HUDEP-2 (cell line): ENCODE measurements around the gene DLL4.

Source experiments
- DNase-seq, 76 experiments: peaks; one replicate each; lab custom pipeline; 2025; ENCODE audit not compliant: unreplicated experiment in 76 of 76; lab: John Stamatoyannopoulos, UW

Gene DLL4

DNA sequence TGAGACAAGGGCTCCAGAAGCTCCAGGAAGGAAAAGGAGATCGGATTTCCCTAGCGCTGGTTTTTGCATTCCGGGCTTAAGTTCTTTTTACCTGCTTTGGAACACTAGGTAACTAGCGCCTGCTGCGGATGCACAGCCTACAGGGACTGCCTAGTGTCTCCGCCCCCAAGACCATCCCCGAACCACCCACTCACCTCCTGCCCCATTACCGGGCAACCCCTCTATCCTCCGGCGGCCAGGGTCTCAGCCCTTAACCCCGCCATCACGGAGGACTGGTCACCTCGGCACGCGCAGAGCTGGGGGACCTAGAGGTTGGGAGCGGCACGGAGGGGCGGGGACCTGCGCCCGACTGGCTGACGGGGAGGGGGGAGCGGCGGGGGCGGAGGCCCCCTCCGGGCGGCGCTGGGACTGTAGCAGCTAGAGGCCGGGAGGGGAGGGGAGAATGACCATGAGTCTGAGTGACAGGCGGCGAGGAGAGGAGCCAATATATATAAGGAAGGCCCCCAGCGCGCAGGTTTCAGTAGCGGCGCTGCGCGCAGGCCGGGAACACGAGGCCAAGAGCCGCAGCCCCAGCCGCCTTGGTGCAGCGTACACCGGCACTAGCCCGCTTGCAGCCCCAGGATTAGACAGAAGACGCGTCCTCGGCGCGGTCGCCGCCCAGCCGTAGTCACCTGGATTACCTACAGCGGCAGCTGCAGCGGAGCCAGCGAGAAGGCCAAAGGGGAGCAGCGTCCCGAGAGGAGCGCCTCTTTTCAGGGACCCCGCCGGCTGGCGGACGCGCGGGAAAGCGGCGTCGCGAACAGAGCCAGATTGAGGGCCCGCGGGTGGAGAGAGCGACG lies at the start of gene DLL4:
TSS of gene DLL4 (plus strand) at position 520 of the 839 bp plus-strand sequence. CDS start 329 bp downstream, outside the sequence.
- DNase-seq, result peak in 27 of 76 experiments; percentile 10 to 42 (median 23)

DNA sequence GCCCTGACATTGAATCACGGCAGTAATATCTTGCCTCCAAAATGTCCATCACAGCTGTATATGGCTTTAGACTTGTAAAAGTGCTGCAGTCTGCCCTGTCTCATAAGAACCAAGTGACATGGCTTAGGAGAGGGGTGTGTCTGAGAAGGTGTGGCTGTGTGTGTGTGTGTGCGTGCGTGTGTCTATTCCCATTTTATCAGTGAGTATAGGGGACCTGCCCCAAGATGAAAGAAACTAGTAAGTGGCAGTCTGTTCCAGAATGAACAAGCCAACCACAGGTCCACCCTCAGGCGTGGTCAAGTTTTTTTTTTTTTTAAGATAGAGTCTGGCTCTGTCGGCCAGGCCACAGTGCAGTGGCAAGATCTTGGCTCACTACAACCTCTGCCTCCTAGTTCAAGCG lies 49.5 kb upstream of the DLL4 start:
- DNase-seq, result peak in 66 of 76 experiments; percentile 9 to 82 (median 44)

DNA sequence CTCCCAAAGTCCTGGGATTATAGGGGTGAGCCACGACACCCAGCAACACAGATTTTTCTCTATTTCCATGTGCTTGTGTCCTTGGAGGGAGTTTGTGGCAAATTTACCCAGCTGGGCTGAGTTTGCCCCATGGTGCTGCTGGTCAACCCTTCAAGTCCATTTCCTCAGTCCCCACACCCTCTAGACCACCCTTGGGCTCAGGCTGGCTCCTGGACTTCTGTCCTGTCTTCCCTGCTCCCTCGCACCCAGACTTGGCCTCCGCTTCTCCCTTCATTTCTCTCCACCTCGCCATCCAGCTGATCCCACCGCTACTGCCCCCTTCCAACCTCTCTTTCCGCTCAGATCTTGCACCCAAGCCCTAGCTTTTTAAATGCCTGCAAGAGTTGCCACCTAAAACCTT lies 47.8 kb upstream of the DLL4 start:
- DNase-seq, result no peak

DNA sequence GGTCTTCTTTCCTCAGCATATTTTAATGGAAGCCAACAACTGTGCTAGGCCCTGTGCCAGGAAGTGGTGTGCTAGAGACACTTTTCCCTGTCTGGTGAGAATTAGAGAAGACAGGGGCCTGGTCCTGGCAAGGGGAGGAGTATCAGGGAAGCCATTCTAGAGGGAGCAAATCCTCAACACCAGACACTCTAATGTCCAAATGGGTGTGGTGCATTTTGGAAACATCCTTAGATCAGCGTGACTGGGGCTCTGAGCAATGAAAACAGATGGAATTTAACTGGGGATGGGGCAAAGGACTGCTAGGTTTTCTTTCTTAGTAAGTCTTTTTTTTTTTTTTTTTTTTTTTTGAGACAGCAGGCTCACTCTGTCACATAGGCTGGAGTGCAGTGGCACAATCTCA lies 42.6 kb upstream of the DLL4 start:
- no peak for DNase-seq

DNA sequence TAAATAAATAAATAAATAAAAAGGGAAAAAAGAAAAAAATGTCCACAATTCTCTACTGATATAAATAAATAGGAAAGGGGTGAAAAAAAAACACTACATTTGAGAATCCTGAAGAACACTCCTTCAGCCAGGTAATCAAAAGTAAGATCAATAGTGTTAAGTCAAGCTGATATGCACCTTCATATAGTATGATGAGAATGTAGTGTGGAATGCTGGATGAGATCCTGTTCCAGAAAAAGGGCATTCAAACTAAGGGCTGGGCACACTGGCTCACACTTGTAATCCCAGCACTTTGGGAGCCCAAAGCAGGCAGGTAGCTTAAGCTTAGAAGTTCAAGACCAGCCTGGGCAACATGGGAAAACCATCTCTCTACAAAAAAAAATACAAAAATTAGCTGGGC lies 40.0 kb upstream of the DLL4 start:
- DNase-seq, result no peak

DNA sequence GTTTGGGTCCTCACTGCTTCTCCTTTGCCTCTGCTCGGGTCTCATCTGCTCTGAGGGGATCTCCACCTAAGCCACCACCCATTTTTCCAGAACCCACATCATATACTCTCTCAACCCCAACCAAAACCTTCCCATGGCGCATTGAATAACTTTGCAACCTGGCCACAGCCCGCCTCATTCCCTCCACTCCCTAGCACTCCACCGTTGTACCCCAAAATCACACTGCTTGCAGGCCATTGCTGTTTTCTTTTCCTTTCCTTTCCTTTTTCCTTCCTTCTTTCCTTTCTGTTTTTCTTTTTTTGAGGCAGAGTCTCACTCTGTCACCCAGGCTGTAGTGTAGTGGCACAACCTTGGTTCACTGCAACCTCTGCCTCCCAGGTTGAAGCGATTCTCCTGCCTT lies 38.0 kb upstream of the DLL4 start:
- DNase-seq, result no peak

DNA sequence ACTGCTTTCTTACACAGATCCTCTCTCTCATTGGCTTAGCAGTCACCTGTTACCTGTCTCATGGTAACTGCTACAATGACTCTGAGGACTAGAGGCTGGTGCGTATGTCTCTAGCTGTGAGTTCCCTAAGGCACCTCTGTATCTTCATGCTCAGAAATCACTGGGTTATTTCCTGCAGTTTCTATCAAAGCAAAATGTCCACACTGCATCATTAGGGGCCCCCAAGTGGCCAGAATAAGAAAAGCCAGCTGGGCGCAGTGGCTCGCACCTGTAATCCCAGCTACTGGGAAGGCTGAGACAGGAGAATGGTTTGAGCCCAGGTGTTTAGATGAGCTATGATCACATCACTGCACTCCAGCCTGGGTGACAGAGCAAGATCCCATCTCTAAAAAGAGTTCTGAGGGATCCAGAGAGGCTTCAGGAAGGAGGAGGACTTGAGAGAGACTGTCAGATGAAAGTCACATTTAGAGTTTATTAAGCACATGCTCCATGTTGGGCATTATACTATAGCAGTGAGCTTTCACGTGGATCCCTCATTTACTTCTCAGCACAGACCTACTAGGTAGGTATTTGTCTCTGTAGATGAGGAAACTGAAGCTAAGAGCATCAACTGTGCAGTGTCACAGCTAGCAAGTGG lies 37.2 kb upstream of the DLL4 start:
- DNase-seq, result peak in 30 of 76 experiments; percentile 2 to 50 (median 15)

DNA sequence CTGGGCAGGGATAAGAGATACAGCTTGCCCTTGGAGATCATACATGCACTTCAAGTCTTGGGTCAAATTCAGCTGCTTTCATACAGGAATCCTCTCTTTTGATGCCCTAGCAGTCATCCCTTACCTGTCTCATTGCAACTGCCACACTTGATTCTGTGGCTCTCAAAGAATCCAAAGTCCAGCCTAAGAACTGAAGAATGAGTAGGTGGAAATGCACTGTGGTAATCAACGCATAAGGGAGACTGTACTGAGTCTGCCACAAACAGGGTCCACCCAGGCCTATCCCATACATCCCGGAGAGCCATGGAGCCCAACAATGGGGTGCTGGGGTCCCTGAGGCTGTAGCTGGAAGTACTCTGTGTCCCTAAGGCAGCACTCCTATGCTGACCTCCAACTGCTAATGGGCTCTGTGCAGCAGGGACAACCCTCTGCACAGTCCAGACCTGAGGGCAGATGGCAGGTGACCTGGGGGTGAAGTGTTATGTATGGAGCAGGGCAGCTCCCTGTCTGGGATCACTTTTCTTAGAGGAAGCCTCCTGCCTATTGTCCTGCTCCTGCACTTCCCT lies 36.6 kb upstream of the DLL4 start:
- no peak for DNase-seq

DNA sequence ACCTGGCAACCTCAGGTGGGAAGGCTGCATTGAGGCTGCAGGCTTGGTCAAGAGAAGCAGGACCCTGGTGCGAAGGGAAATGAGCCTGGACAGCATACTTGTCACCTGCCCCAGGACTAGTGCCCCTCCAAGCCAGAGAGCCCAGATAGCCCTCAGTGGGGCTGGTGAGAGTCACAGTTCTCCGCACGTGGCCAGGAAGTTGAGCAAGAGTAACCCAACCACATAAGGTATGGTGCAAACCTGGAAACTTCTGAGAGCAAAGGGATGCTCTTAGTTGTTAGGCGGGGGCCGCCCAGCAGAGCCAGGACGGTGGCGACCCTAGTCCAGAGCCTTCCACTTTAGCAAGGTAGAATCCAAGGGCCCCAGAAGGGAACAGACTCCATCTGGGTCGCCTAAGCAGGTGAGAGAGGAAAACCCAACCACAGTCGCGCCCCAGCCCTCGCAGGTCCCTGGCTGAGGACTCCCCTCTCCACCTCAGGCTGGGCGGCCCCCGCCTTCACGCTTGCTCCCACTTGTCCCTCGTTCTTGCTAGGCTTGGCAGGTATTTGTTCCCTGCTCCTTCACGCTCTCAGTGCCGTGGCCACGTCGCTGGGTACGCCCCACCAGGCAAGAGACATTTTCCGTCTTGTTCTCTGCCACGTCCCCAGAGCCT lies 36.0 kb upstream of the DLL4 start:
- no peak for DNase-seq

DNA sequence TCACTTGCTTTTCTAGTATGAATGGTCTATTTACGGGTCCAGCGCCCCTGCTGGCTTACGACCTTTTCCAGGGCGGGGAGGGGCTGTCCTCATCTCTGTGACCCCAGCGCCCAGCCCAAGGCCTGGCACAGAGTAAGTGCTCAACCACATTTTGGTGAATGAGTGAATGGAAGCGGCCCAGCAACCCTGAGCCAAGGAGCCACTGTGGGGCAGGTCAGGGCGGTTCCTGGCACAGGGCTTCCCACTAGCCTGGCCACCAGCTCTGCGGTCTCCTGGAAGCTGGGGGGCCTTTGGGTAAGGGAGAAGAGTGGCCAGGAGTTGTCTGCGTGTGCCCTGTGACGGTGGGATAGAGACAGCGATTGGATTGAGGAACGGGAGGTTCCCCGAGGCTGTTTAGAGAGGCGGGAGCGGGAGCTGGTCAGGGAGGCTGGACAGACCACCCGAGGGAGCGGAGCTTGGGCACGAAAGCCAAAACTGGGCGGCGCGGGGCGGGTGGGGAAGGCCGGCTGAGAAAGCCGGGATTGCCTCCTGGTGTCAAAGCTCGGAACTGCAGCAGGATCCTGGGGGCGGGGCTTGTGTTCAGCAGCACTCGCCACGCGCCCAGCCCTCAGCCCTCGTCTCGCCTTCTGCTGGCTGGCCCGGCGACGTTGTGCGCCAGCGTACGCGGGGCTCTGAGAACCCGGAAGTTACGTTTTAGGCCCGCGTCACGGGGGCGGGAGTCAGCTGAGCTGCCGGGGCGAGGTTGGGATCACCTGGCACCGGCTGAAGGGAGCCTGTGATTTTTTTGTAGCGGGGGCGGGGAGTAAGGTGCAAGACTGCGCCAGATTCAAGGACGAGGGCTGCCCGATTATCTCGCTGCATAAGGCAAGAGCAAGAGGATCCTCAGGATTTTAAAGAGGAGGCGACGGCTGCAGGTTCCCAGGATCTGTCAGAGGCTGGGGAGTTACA lies 35.1 kb upstream of the DLL4 start, which contains the start of gene VPS18:
TSS of gene VPS18 (plus strand) at position 718 of the 948 bp plus-strand sequence. CDS start 319 bp downstream, outside the sequence.
- DNase-seq, result peak in 75 of 76 experiments; percentile 68 to 99 (median 95)

DNA sequence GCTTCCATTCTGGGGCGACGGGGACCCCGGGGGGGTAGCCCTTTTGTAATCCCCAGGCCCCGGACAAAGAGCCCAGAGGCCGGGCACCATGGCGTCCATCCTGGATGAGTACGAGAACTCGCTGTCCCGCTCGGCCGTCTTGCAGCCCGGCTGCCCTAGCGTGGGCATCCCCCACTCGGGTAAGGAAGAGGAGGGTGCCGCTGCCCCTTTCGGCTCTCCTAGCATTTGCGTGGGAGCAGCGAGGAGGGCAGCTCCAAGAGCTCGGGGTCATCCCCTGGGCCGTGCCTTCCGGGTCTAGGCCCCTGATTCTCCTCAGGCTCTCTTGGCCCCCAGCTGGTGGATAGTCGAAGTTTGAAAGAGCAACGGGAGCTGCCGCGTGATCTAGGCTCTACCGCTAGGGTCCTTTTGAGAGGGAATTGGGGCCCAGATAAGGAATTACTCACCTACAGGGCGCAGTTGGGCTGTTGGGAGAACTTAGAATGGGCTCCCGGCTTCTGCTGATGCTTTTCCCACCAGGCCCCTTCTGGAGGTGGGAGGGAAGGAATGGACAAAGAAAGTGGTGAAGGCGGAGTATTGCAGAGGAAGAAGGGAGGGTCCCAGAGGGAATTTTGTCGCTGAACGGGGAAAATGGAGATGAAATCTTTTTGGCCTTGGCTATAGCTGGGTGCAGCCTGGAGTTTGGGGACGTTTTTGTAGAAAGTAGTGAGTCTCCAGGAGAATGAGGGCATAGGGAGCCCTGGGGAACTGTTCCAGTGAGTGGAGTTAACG lies 34.3 kb upstream of the DLL4 start:
- peak in 67 of 76 experiments; percentile 6 to 75 (median 53) for DNase-seq

DNA sequence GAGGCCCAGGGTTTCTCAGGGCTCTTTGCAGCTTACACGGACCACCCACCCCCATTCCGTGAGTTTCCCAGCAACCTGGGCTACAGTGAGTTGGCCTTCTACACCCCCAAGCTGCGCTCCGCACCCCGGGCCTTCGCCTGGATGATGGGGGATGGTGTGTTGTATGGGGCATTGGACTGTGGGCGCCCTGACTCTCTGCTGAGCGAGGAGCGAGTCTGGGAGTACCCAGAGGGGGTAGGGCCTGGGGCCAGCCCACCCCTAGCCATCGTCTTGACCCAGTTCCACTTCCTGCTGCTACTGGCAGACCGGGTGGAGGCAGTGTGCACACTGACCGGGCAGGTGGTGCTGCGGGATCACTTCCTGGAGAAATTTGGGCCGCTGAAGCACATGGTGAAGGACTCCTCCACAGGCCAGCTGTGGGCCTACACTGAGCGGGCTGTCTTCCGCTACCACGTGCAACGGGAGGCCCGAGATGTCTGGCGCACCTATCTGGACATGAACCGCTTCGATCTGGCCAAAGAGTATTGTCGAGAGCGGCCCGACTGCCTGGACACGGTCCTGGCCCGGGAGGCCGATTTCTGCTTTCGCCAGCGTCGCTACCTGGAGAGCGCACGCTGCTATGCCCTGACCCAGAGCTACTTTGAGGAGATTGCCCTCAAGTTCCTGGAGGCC lies 29.5 kb upstream of the DLL4 start:
- DNase-seq, result no peak

DNA sequence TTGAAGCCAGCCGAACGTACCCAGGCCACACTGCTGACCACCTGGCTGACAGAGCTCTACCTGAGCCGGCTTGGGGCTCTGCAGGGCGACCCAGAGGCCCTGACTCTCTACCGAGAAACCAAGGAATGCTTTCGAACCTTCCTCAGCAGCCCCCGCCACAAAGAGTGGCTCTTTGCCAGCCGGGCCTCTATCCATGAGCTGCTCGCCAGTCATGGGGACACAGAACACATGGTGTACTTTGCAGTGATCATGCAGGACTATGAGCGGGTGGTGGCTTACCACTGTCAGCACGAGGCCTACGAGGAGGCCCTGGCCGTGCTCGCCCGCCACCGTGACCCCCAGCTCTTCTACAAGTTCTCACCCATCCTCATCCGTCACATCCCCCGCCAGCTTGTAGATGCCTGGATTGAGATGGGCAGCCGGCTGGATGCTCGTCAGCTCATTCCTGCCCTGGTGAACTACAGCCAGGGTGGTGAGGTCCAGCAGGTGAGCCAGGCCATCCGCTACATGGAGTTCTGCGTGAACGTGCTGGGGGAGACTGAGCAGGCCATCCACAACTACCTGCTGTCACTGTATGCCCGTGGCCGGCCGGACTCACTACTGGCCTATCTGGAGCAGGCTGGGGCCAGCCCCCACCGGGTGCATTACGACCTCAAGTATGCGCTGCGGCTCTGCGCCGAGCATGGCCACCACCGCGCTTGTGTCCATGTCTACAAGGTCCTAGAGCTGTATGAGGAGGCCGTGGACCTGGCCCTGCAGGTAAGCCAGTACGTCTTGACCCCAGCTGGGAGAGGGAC lies 28.7 kb upstream of the DLL4 start:
- no peak for DNase-seq

DNA sequence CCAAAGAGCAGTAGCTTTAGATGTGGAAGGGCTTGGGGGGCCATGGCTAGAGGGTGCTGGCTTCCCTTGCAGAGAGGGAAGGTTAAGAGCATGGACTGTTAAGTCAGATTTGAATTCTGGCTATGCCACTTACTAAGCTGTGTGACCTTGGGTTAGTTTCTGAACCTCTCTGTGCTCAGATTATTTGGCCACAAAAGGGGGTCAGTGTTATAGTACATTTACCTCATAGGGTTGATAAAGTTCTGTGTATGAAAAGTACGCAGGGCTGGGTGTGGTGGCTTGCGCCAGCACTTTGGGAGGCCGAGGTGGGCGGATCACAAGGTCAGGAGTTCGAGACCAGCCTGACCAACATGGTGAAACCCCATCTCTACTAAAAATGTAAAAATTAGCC lies 28.1 kb upstream of the DLL4 start:
- DNase-seq, result no peak

DNA sequence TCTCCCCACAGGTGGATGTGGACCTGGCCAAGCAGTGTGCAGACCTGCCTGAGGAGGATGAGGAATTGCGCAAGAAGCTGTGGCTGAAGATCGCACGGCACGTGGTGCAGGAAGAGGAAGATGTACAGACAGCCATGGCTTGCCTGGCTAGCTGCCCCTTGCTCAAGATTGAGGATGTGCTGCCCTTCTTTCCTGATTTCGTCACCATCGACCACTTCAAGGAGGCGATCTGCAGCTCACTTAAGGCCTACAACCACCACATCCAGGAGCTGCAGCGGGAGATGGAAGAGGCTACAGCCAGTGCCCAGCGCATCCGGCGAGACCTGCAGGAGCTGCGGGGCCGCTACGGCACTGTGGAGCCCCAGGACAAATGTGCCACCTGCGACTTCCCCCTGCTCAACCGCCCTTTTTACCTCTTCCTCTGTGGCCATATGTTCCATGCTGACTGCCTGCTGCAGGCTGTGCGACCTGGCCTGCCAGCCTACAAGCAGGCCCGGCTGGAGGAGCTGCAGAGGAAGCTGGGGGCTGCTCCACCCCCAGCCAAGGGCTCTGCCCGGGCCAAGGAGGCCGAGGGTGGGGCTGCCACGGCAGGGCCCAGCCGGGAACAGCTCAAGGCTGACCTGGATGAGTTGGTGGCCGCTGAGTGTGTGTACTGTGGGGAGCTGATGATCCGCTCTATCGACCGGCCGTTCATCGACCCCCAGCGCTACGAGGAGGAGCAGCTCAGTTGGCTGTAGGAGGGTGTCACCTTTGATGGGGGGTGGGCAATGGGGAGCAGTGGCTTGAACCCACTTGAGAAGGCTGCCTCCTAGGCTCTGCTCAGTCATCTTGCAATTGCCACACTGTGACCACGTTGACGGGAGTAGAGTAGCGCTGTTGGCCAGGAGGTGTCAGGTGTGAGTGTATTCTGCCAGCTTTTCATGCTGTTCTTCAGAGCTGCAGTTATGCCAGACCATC lies 26.3 kb upstream of the DLL4 start:
- DNase-seq, result no peak

DNA sequence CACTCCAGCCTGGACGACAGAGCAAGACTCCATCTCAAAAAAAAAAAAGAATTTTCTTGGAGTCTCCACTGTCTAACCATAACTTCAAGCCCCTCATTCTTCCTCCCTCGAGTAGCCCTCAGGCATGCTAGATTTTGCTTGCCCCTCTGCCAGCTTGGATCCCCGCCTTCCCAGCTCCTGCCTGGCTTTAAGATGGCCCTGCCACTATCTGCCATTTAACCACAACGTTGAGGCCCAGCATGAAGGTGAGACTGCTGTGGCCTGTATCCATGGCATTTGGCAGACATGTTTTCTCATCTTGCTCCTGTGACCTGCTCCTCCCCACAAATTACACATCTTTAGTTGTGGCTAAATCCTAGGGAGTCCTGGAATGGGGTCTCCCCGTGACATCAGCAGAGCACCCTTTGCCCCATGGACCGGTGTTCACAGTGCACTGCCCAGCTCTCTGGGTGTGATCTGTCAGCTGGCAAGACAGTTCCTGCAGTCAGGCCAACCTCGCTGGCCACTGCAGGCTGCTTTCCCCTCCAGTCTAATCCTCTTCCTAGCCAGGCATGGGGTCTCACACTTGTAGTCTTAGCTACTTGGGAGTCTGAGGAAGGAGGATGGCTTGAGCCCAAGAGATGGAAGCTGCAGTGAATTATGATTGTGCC lies 24.5 kb upstream of the DLL4 start:
- DNase-seq, result no peak
